ENCODE data around the gene ZRANB2. TPM values are rescaled to one million over a fixed set of nuclear protein-coding genes. Genes with fewer than 3 reads are reported as not detected.

ZRANB2 gene
- total and polyA plus RNA-seq, 9 of the 15 experiments (the other 6 are each of a cell fraction or from before 2014, with no cell fraction given) = 80.8 to 264 (median 157) TPM

DNA sequence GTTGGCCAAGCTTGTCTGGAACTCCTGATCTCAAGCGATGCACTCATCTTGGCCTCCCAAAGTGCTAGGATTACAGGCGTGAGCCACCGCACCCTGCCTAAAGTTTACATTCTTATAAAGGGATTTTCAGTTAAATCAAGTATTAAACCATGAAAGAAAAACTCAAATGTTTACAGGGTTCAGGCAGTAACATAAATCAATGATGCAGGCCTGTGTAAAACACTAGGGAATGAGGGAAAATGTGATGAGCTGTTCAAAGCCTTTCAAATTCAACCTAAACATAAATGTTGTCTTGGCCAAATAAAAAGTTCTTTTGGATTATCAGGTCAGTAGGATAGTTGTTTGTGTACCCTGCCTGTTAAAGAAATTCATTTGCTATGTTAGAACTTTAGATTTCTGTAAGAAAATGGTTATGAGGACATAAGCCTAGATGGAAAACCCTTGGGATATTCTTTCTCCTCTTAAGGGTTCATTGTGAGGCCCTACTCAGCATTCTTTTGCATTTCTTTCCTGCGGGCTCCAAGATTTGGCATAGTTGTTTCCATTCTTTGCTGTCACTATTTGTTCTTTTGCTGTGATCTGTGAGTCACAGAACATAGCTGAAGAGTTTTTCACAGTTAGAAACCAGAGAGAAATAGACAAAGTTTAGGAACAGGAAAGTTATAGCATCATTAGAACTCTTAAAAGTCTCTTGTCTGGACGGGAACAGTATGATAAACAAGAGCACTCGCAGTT, 8.9 kb upstream of the ZRANB2 start (continued):
- TF ChIP-seq, protein P1, sequence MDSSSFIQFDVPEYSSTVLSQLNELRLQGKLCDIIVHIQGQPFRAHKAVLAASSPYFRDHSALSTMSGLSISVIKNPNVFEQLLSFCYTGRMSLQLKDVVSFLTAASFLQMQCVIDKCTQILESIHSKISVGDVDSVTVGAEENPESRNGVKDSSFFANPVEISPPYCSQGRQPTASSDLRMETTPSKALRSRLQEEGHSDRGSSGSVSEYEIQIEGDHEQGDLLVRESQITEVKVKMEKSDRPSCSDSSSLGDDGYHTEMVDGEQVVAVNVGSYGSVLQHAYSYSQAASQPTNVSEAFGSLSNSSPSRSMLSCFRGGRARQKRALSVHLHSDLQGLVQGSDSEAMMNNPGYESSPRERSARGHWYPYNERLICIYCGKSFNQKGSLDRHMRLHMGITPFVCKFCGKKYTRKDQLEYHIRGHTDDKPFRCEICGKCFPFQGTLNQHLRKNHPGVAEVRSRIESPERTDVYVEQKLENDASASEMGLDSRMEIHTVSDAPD (CRISPR knock-in tag; IDR thresholded peaks at IDR 0.05) = no peak
- TF ChIP-seq, protein P2, sequence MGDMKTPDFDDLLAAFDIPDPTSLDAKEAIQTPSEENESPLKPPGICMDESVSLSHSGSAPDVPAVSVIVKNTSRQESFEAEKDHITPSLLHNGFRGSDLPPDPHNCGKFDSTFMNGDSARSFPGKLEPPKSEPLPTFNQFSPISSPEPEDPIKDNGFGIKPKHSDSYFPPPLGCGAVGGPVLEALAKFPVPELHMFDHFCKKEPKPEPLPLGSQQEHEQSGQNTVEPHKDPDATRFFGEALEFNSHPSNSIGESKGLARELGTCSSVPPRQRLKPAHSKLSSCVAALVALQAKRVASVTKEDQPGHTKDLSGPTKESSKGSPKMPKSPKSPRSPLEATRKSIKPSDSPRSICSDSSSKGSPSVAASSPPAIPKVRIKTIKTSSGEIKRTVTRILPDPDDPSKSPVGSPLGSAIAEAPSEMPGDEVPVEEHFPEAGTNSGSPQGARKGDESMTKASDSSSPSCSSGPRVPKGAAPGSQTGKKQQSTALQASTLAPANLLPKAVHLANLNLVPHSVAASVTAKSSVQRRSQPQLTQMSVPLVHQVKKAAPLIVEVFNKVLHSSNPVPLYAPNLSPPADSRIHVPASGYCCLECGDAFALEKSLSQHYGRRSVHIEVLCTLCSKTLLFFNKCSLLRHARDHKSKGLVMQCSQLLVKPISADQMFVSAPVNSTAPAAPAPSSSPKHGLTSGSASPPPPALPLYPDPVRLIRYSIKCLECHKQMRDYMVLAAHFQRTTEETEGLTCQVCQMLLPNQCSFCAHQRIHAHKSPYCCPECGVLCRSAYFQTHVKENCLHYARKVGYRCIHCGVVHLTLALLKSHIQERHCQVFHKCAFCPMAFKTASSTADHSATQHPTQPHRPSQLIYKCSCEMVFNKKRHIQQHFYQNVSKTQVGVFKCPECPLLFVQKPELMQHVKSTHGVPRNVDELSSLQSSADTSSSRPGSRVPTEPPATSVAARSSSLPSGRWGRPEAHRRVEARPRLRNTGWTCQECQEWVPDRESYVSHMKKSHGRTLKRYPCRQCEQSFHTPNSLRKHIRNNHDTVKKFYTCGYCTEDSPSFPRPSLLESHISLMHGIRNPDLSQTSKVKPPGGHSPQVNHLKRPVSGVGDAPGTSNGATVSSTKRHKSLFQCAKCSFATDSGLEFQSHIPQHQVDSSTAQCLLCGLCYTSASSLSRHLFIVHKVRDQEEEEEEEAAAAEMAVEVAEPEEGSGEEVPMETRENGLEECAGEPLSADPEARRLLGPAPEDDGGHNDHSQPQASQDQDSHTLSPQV (IDR thresholded peaks at IDR 0.05) = no peak
- TF ChIP-seq, protein P3, sequence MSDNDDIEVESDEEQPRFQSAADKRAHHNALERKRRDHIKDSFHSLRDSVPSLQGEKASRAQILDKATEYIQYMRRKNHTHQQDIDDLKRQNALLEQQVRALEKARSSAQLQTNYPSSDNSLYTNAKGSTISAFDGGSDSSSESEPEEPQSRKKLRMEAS (CRISPR knock-in tag; IDR thresholded peaks at IDR 0.05) = no peak
- no peak for TF ChIP-seq GTF2A2 (tag; IDR thresholded peaks at IDR 0.05)
- TF ChIP-seq, protein P4, sequence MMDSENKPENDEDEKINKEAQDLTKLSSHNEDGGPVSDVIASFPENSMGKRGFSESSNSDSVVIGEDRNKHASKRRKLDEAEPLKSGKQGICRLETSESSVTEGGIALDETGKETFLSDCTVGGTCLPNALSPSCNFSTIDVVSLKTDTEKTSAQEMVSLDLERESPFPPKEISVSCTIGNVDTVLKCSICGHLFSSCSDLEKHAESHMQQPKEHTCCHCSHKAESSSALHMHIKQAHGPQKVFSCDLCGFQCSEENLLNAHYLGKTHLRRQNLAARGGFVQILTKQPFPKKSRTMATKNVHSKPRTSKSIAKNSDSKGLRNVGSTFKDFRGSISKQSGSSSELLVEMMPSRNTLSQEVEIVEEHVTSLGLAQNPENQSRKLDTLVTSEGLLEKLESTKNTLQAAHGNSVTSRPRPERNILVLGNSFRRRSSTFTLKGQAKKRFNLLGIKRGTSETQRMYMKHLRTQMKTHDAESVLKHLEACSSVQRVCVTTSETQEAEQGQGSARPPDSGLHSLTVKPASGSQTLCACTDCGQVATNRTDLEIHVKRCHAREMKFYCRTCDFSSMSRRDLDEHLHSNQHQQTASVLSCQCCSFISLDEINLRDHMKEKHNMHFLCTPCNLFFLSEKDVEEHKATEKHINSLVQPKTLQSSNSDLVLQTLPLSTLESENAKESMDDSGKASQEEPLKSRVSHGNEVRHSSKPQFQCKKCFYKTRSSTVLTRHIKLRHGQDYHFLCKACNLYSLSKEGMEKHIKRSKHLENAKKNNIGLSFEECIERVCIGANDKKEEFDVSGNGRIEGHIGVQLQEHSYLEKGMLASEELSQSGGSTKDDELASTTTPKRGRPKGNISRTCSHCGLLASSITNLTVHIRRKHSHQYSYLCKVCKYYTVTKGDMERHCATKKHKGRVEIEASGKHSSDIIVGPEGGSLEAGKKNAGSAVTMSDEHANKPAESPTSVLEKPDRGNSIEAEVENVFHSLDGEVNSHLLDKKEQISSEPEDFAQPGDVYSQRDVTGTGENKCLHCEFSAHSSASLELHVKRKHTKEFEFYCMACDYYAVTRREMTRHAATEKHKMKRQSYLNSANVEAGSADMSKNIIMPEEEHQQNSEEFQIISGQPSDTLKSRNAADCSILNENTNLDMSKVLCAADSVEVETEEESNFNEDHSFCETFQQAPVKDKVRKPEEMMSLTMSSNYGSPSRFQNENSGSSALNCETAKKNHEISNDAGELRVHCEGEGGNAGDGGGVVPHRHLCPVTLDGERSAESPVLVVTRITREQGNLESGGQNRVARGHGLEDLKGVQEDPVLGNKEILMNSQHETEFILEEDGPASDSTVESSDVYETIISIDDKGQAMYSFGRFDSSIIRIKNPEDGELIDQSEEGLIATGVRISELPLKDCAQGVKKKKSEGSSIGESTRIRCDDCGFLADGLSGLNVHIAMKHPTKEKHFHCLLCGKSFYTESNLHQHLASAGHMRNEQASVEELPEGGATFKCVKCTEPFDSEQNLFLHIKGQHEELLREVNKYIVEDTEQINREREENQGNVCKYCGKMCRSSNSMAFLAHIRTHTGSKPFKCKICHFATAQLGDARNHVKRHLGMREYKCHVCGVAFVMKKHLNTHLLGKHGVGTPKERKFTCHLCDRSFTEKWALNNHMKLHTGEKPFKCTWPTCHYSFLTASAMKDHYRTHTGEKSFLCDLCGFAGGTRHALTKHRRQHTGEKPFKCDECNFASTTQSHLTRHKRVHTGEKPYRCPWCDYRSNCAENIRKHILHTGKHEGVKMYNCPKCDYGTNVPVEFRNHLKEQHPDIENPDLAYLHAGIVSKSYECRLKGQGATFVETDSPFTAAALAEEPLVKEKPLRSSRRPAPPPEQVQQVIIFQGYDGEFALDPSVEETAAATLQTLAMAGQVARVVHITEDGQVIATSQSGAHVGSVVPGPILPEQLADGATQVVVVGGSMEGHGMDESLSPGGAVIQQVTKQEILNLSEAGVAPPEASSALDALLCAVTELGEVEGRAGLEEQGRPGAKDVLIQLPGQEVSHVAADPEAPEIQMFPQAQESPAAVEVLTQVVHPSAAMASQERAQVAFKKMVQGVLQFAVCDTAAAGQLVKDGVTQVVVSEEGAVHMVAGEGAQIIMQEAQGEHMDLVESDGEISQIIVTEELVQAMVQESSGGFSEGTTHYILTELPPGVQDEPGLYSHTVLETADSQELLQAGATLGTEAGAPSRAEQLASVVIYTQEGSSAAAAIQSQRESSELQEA (IDR thresholded peaks at IDR 0.05; ENCODE audit: low read depth) = no peak

Measured in K562 (cell line).